IPS-18c (cell line): ENCODE measurements around the gene FLT3LG.

Experiments
- H3K4me3 ChIP-seq: 2 replicates; pipeline ENCODE4 v1.7.0; 2013; ENCODE audit warnings: low read depth, mild to moderate bottlenecking, low read length, moderate library complexity; ENCODE audit not compliant: insufficient read depth
- H3K9me3 ChIP-seq: one replicate; pipeline ENCODE4 v1.6.1; 2013; ENCODE audit warnings: mild to moderate bottlenecking, low read length, moderate library complexity; ENCODE audit not compliant: control insufficient read depth, insufficient read depth

Gene FLT3LG

GRCh38 chr19:49474542-49474924 lies 518 bp downstream of the FLT3LG start:
- Histone ChIP-seq H3K4me3 (no peak overlapping the region), H3K9me3 (no peaks in the 10 kb centered on the region)

GRCh38 chr19:49475191-49475917 lies 1.3 kb downstream of the FLT3LG start:
- Histone ChIP-seq H3K4me3 (no peak overlapping the region), H3K9me3 (no peaks in the 10 kb centered on the region)

- H3K9me3 ChIP-seq, result no peaks in the 10 kb centered on the region
- H3K4me3 ChIP-seq, result no peak overlapping the region; the same call in 1 of the 2 replicates
Observed at GRCh38 chr19:49475995-49476880, 2.2 kb downstream of the FLT3LG start.

GRCh38 chr19:49479975-49480628 lies 6.1 kb downstream of the FLT3LG start:
- Histone ChIP-seq H3K9me3 (no peaks in the 10 kb centered on the region), H3K4me3 (no peak overlapping the region)

GRCh38 chr19:49481020-49481683 lies 7.1 kb downstream of the FLT3LG start:
- H3K4me3 ChIP-seq, result no peak overlapping the region
- no peaks in the 10 kb centered on the region for H3K9me3 ChIP-seq

- no peaks in the 10 kb centered on the region for H3K9me3 ChIP-seq
- H3K4me3 ChIP-seq, result no peak overlapping the region
Observed at GRCh38 chr19:49486232-49486631, 12.2 kb downstream of the FLT3LG start.

GRCh38 chr19:49486710-49487276 lies 12.8 kb downstream of the FLT3LG start:
- H3K4me3 ChIP-seq, result no peak overlapping the region
- H3K9me3 ChIP-seq, result no peaks in the 10 kb centered on the region

- peak within 1 kb of the TSS; percentile 99 for H3K4me3 ChIP-seq
Observed at GRCh38 chr19:49487277-49488045, 13.4 kb downstream of the FLT3LG start, which contains the start of gene RPL13A. TSS of gene RPL13A (plus strand) at chr19:49487608. CDS start at chr19:49487630, 22 bp downstream.

GRCh38 chr19:49488046-49488862 lies 14.2 kb downstream of the FLT3LG start:
- peak overlapping the region; percentile 99 for H3K4me3 ChIP-seq
- H3K9me3 ChIP-seq, result no peaks in the 10 kb centered on the region

More at GRCh38 chr19:49487277-49488045, 13.4 kb downstream of the FLT3LG start, which contains the start of gene RPL13A:
- no peaks in the 10 kb centered on the region for H3K9me3 ChIP-seq

GRCh38 chr19:49488863-49489537 lies 15.0 kb downstream of the FLT3LG start:
- no peaks in the 10 kb centered on the region for H3K9me3 ChIP-seq
- H3K4me3 ChIP-seq, result peak overlapping the region; percentile 99

GRCh38 chr19:49489601-49490167 lies 15.7 kb downstream of the FLT3LG start:
- Histone ChIP-seq H3K9me3 (no peaks in the 10 kb centered on the region), H3K4me3 (peak overlapping the region; percentile 99; the same call in 1 of the 2 replicates)

GRCh38 chr19:49490287-49491029 lies 16.4 kb downstream of the FLT3LG start:
- 0 out of 2 replicates have a peak overlapping the region, but pooled peaks have one; percentile 99 for H3K4me3 ChIP-seq
- no peaks in the 10 kb centered on the region for H3K9me3 ChIP-seq

GRCh38 chr19:49491030-49491803 lies 17.2 kb downstream of the FLT3LG start:
- Histone ChIP-seq H3K4me3 (no peak overlapping the region), H3K9me3 (no peaks in the 10 kb centered on the region)
